ENCODE measurements around the gene TNFRSF1A.
"Not testable (repeated sequence)": the region's sequence is repeated elsewhere in the genome, so short reads cannot be mapped to it uniquely, and the experiment has no call there.

Gene TNFRSF1A

DNA sequence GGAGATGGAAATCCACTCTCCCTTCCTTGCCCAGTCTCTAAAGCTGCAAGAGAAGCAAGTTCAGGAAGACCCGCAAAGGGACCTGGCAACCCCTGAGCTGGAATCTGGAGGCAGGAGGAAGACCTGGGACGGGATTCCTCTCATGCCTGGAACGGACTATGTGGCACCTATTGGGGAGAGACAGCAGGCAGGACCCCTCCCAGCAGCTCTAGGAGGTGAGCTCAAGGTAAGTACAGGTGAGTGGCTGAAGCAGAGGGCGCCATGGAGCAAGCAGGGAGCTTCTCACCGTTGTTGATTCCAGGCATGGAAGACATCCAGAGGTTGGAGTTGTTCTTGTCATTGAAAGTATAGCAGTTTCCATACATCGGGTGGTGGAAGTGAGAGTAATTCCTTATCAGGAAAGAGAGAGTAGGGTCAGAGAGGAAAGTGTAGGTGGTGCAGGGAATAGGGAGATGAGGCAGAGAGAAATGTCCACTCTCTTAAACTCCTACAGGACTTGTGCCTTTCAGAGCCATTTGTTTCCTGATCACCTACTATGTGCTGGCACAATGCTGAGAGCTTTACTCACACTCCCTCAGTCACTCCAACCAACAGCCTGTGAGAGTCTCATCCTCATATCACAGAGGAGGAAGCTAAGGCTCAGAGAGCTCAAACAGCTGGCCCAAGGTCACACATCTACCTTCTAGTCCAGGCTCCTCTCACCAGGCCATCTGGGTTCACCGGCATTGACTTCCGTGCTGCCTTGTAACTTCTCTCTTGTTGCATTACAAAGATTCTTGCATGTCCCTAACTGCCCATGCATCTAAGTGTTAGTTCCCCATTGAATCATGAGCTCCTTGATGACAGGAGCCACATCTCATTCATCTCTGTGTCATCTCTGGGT lies 13.9 kb upstream of the TNFRSF1A start:
- DNase-seq = no peak

DNA sequence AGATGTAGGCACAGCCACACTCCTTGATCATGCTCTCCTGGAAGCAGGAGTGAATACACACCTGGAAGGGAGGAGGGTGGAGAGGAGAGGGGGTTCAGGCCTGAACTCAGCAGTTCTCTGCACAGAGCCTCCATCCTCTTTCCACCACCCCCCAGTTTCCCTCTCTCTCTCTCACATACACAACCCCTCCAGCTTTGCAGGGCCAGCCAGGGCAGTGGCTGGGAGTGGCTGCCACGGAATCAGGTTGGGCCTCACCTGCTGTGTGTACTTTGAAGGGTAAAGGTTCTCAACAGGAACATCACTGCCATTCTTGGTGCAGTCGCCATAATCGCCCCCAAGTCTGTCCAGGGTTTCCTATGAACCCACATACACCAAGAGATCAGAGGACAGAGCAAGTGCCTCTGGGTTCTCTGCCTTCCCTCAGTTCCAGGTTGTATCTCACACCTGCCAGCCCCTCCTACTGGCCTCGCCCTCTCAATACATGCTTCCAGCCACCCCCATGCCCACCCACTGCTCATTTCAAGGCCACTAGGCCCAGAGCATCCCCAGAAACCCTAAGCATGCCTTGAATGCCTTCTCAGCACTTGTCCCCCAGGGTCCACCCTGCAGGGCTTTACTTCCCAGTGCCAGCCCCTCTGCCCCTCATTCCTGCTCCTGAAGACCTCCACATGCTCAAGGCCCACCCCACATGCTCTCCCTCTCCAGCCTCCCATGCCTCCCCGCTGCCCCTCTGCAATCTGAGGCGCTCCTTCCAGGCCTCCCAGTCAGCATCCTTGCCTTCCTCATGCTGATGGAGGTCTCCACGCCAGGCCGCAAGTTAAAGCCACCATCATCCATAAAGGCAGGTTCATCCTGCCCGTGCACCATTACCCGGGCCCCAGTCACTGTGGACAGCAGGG lies 12.9 kb upstream of the TNFRSF1A start:
- DNase-seq = no peak

- no peak for DNase-seq
These were observed 10.6 kb upstream of the TNFRSF1A start for GRCh38 chr12:6352193-6353173.

DNA sequence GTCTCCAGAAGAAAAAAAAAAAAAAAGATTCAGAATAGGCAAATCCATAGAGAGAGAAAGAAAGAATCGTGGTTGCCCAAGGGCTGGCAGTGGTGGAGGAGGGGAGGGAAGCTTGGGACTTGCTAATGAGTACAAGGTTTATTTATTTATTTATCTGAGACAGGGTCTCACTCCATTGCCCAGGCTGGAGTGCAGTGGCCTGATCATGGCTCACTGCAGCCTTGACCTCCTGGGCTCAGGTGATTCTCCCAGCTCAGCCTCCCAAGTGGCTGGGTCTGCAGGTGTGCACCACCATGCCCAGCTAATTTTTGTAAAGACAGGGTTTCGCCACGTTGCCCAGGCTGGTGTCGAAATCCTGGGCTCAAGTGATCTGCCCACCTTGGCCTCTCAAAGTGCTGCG lies 9.7 kb upstream of the TNFRSF1A start:
- no peak for DNase-seq

DNA sequence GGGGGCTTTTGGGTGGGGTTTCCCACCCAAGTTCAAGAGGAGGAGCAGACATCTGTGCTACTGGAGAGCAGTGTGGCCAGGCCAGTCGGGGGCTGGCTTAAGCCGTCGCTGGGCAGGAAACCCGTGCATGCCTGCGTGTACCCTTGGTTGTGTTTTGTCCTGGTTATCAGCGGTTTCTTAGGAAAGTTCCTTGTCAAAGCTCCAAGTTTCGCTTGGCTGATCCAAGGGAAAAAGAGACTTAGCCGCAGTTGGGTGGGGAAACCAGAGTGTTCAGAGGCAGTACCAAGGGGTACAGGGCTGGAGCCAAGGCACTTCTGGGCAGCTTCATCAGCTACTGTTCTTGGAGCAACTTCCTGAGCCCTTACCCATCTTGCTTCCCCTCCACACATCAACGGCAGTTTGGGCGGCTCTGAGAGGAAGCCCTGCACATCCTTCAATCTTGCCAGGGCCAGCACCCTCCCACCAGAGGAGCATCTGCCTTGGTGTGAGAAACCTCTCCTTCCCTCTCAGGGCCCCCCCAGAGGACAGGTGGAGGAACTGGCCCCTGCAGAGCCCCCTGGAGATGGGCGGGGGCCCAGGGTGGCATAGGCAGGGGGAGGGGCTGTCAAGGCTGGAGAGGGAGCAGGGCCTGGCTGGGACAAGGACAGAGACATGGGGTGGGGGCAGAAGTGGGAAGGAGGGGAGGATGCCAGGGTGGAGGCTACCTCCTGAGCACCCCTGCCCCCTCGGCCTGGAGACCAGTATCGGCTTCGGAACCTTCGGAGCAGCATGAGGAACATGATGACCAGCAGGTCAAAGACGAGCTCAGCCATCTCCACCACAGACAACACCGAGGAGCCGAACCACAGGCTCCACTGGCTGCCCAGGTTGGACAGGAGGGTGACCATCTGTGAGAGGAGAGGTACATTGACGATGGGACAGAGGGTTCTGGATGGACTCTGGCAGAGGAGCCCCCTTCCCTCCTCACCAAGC lies 5.8 kb upstream of the TNFRSF1A start:
- DNase-seq = peak in 1 of 5 donors; percentile 31

GRCh38 chr12:6346942-6347341 lies 5.1 kb upstream of the TNFRSF1A start:
- no peak for DNase-seq

DNA sequence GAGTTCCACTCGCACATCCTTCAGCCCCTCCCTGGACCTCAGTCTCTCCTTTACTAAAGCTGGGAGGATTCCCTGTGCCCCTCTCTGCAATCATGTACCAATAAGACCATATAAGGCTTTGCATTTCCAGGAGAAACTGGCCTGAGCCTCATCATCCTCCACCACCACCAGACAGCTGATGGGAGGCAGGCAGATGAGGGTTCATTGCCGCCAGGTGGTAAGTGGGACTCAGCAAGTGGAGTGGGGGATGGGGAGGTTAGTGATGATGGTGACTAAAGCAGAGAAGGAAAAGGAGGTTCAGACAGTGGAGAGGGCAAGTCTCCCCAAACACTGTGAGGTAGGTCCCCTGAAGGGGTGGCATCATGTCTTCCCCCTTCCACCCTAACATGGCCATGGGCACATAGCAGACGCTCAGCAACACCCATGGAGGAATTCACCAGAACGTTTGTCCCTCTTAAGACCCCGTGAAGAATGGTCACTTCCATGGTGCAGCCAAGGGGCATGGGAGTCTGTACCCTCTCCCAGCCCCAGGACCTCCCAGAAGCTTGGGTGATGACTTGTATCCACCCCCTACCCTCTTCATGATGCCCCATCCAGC lies 4.5 kb upstream of the TNFRSF1A start:
- DNase-seq = no peak

- DNase-seq = peak in 1 of 5 donors; percentile 58
These were observed 3.6 kb upstream of the TNFRSF1A start for GRCh38 chr12:6345319-6346091.

DNA sequence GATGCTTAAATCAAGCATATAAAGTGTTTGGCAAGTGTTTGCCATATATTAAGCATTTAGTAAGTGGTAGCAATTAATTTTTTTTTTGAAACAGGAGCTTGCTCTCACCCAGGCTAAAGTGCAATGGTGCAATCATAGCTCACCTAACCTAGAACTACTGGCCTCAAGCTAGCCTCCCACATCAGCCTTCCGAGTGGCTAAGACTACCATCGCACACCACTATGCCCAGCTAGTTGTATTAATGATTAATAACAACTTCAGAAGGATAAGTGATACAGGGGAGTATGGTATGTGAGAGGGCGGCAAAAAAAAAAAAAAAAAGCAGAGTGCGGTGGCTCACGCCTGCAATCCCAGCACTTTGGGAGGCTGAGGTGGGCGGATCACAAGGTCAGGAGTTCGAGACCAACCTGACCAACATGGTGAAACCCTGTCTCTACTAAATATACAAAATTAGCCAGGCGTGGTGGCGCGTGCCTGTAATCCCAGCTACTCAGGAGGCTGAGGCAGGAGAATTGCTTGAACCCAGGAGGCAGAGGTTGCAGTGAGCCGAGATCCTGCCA lies 2.3 kb upstream of the TNFRSF1A start:
- DNase-seq = not testable (repeated sequence)

GRCh38 chr12:6343518-6343917 lies 1.6 kb upstream of the TNFRSF1A start:
- DNase-seq = no peak

DNA sequence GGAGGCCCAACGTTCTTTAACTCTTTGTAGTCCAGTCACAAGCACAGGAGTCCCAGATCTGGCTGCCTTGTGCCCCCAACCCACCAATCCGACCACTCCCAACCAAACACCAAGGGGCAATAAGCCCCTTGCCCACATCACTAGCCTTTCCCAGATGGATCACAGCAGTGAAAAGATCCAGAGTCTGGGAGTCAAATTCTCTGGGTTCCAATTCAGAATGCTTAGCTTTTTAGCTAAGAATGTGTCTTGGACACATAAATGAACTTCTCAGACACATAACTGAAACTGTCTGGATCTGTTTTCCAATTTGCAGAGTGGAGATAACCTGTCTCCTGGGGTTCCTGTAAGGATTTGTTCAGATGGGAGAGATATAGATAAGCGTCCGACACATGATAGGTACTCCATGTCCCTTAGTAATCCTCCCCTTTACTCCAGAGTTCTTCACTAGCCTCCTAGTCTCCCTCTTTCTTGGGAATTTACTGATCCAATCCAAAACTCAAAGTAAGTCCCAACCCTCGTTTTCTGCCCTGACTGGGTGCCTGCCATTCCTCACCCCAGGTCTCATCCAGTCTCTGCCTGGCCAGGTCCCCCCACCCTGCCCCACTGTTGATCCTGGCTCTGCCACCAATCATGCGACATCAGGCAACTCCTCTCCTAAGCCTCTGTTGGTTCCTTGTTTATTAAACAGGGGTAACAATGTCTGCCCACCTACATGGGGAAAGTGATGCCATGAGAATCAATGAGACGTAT lies 439 bp upstream of the TNFRSF1A start:
- DNase-seq = no peak

- no peak for DNase-seq
These were observed 995 bp downstream of the TNFRSF1A start for GRCh38 chr12:6340745-6341416.

- no peak for DNase-seq
These were observed 1.7 kb downstream of the TNFRSF1A start for GRCh38 chr12:6340032-6340638.

GRCh38 chr12:6338955-6339354 lies 2.9 kb downstream of the TNFRSF1A start:
- DNase-seq = no peak

- not testable (repeated sequence) for DNase-seq
These were observed 3.3 kb downstream of the TNFRSF1A start for GRCh38 chr12:6338536-6338935.

GRCh38 chr12:6337958-6338433 lies 3.9 kb downstream of the TNFRSF1A start:
- peak in 1 of 5 donors; percentile 40 for DNase-seq

Measured in T-helper 1 cell (primary cell).